GM18519 (cell line): Measurements from ENCODE around the gene MGARP.
"Not testable (repeated sequence)": the region's sequence is repeated elsewhere in the genome, so short reads cannot be mapped to it uniquely, and the experiment has no call there.

Experiments used
- ATAC-seq: cut with Tn5 transposase; IDR thresholded peaks from one replicate; pipeline ENCODE4 v1.9.1; 2021; ENCODE audit warnings: mild to moderate bottlenecking, moderate library complexity; ENCODE audit not compliant: unreplicated experiment, low FRiP score

MGARP gene

DNA sequence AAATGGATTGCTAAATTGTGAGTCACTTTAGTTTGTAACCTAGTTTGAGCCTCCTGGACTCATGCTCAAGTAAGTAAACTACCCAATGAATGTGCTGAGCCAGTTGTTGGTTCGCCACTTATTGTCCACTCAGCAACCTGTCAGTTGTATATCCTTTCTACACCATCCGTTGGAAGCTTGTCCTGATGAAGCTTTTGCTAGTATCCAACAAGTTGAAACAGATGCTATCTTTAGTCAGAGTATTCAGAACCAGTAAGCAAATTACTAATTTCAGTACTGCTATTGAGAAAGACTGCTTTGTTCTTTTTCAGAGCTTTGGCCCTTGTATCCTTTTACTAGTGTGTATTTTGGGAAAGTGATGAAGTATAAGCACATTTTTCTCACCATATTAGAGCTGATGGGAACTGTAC, 17.0 kb upstream of the MGARP start:
- peak; percentile 23 for ATAC-seq

DNA sequence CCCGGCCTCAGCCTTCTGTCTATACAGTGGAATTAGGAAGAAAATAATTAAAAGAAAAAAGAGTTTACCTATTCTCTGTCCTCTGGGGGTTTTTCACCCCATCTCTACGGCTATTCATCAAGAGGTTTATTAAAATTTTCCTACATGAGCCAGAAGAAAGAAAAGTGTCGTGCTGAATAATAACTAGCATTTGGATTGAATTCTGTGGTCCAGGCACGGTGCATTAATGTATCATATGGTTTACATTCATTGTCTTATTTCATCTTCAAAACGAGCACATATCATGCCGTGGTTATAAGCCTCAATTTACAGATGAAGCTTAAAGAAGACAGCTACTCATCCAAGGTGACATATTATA, 15.9 kb upstream of the MGARP start:
- no peak for ATAC-seq

DNA sequence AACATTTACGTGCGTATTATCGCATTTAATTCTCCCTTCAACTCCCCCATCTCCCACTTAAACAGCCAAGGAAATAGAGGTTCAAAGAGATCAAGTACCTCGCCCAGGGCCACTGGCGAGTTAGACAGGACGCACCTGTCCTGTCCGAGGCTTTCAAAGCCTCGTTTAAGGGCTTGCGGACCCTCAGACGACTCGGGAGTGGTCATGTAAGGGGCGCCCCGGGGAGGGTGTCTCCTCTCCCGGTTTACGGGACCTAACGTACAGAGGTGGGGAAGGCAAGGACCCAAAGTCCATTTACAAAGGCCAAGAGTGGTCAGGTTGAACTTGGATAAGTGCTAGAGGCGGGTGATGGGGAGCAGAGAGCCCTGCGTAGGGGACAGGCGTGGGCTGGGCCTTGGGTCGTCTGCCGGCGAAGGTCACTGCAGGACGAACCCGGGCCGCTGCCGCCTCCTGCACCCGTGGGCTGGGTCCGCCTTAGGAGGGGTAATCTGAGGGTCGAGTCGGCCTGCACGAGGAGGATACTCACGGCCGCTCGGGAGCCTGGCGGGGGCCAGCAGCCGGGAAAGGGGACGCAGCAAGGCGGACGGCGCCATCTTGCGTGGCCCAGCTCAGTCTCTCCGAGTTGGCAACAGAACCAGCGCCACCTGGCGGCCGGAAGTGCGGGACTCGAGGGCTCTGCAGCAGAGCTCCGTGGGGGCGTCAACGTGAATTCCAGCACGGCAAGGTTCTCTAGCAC, 15.3 kb upstream of the MGARP start:
- ATAC-seq: peak; percentile 83

DNA sequence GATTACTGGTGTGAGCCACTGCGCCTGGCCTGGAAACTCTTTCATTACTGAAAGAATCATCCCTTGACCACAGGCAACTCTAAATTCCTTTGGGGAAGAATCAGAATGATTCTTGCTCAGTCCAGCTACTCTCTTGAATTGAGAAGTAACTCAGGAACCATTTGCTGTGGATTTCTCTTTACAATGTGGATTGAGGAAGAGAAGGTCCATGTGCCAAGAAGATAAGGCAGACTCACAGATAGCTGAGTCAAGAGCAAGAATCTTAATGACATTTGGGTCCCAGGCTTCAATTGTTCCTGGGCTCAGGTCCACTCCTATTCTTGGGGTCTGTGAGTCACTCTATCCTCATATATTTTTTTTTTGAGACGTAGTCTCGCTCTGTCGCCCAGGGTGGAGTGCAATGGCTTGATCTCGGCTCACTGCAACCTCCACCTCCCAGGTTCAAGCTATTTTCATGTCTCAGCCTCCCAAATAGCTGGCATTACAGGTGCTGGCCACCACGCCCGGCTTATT, 6.2 kb upstream of the MGARP start:
- ATAC-seq: no peak

DNA sequence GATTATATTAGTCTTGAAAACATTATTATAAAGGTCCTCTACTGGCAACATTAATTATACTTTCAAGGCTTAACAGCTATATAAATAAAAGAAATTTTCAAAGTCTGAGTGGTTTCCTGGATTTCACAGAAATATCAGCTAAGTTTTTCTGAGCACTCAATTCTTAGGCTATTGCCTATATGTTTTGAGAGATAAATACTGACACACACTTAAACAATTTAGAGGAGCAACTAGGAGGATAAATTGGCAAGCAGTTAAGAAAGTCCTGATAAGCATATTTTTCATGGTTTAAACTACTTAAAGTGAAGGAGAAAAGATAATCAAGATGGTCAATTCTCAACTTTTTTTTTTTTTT, 2.7 kb upstream of the MGARP start:
- no peak for ATAC-seq

DNA sequence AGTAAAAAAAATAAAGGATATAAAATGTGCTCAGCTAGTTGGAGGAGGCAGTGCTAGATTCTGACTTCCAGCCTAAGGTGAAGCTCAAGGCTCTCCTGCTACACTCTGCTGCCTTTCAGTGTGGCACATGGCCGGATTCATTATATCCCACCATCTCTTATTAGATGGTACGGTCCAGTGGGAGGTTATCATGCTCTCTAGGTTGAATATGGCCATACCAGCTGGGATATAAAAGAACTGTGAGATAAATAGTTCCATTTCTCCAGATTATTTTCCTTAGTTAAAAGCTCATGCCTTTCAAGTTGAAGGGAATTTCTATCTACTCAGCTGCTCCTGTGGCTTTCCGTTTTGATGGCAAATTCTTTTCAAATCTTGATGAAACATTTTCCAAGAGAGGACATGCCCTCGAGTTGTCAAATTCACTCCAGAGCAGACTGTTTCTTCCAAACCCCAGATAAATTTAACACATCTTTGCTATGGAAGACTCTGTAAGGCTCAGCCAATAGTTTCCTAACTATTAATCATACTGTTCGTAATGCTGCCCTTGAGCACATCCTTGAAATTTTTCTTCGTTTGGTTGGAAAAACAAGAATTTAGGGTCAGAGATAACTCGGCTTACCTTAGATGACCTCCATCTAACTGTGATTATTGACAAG, 2.2 kb upstream of the MGARP start:
- ATAC-seq: no peak

DNA sequence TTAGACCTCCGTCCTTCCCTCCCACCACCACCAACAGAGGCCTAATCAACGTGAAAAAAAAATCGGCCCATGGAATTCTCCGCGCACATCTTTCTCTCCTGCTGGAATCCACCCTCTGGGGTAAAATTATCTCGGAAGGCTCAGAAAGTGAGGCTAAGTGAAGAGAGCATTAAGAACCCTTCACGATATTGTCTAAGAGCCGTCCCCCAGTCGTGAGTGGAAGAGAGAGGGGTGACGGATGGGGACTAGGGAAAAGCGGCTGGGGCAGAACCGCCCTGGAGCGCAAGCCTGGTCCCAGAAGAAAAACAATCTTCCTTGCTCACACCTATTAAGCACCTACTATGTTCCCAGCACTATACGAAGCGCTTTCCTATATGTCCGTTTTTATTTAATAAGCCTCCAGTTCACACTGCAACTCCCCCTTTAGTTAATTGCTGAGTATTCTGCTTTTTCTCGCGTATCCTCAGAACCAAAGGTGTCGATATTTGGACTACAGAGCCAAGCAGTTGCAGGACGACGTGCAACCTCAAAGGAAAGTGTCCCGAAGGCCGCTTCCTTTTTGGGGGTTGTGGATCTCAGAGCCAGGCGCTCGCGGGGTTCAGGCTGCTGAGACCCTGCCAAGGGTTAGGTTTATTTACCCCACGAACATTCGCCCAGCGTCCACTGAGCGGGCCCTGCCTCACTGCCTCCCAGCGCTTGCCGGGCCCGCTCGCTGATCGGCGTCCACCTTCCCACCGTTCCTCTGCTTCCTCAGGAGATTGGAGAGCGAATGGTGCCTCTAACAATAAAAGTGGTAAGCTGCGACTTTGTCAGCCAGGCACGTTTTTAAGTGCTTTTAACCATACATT, 889 bp downstream of the MGARP start:
- ATAC-seq: no peak

DNA sequence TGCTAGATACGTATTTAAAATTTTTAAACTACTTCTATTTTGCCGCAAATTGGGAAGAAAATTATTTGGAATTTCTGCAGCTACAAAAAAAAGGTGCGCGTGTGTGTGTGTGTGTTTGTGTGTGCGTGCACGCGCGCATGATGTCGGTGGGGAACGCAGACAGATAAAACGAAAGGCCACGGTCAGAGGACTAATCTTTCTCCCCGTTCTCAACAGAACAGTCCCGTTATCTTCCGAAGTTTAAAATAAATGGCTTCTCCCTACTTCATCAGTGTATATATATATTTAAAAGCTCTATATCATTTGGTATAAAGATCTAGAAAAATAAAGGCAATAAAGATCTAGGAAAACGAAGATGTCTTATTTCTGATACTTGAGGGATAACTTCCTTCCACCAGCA, 1.5 kb downstream of the MGARP start:
- no peak for ATAC-seq

DNA sequence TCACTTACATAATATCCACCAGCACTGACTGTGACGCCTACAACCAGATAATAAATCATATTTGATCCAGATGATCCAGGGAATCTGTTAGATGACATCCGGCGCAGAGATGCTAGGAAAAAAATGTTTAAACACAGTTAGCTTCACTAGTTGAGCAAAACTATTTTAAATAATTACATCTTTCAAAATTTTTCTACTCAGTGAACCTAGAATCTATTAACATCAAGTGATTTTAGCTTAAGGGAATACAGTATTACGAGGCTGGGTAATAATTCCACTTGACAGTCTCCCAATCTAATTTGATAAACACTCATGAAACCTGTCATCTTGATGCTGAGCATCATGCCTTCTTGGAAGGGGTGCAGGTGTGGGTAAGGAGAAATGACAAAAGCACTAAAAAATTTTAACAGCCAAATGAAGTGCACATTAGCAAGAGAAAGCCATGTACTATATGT, 4.7 kb downstream of the MGARP start:
- ATAC-seq: no peak

DNA sequence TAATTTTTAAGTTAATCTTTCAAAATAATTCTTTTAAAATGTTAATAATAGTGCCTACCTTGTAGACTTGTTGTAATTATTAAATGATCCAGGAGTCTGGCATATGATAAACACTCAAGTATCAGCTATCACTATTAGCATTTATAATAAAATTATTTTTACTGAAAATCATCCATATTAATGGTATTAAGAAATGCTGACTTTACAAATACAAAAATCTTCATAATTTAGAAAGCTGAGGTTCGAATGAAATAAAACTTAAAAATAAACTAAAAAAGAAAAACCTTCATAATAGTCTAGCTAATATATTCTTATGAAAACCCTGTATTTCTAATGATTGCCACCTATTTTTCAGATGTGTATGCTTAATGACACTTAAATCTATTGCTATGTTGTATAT, 5.2 kb downstream of the MGARP start:
- ATAC-seq: no peak

DNA sequence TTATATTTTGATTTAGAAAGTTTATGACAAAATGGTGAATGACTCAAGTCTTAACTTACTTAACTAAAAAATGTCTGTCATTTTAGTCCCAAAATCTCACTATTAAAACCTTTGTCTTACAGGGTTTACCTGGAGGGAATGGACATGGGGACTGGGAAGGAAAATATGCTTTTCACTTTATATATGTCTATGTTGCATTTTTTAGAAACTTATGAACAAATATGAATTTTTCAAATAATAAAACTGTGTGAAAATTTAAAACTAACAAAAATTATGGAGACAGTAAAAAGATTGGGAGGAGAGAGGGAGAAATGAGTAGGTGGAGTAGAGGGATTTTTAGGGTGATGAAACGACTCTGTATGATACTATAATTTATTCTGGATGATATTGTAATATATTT, 6.2 kb downstream of the MGARP start:
- ATAC-seq: no peak

DNA sequence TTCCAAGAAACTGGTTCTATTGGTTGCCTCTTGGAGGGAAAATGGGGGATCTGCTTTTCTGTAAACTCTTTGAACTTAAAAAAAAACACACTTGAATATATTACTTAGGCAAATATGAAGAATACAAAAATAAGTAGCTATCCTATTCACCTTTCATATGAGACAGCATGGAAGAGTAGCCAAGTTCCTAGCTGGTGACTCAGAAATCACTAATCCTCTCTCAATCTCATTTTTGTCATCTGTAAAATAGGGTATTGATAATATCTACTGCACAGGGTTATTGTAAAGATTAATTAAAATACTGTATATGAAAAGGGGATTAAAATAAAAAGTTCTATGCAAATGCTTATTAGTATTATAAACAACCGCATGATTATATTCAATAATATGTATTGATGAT, 12.7 kb downstream of the MGARP start:
- ATAC-seq: no peak

DNA sequence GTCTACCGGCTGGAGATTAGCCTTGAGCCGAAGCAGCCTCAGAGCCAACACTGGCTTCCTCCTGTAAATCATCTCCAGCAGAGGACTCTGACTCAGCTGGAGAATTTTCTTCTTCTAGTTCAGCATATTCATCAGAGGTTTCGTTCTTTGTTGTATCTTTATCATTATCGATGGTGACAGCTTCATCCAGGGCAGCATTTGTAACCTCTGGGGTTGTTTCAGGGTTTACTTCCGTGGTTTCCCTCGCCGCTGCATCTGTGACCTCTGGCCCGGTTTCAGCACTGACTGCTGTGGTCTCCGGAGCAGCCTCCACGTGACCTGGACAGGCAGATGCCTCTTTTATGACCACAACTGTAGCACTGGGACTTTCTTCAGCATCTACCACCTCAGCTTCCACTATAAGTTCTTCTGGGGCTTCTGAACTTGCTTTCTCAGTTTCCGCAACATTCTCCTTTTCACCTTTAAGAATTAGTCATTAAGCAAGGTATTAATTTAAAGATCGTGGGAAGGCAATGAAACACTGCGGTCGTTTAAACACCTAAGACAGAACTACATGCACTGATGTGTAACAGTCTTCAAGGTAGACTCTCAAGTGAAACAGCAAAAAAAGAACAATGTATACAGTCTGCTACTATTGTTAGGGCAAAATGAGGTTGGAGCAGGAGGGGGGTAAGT, 13.3 kb downstream of the MGARP start:
- peak; percentile 91 for ATAC-seq

DNA sequence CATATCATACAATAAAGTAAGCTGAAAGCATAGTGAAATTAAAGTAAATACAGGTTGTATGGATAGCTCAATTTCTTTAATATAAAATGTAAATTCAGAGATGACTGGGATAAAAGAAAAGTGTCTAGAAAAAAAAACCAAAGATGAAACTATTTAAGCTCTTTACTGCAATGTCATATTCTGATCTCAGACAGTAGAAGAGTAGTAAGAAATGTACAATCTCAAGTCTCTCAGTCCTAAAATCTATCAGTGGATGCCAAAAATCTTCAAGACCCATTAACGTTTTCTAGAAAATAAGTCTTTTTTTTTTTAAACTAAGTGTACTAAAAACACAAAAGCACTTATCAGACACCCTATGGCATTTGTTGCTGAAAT, 13.8 kb downstream of the MGARP start:
- no peak for ATAC-seq

DNA sequence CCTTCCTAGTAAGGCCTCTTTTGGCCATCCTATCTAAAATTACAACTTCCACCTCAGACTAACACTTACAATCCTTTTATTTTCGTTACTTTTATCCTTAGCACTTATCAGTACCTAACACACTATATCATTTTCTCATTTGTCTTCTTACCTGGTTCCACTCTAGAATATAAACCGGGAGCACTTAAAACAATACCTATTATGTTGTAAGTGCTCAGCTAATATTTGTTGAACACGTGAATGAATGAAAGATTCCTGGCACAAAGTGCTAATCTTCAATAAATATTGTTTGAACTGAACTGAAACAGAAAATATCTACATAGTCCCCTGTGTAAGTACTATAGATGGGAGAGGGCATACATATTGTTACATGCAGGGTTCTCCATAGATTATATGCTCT, 14.4 kb downstream of the MGARP start:
- ATAC-seq: no peak

DNA sequence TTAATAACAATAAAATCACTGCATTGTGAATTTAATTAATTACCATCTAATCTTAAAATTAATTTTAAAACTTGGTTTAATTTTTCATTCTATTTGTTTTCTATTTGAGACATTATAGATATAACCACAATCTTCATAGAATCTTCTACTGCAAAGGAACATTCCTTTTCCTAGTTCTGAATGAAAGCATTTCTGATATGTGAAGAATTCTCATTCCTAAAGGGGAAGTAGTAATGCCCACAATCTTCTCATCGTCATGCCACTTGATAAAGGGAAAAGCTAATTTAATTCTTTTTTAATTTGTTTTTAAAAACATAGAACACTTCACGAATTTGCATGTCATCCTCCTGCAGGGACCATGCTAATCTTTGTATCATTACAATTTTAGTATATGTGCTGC, 23.7 kb downstream of the MGARP start:
- no peak for ATAC-seq

DNA sequence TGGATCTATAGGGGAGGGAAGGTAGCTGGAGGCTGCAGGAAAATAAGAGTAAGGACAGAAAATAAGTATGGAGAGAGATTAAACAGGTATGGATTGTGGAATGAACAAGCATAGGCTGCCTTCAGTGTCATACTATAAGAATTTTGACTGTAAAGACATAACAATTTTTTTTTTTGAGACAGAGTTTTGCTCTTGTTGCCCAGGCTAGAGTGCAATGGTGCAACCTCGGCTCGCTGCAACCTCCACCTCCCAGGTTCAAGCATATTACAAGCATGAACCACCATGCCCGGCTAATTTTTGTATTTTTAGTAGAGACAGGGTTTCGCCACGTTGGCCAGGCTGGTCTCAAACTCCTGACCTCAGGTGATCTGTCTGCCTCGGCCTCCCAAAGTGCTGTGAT, 24.4 kb downstream of the MGARP start:
- ATAC-seq: not testable (repeated sequence)

DNA sequence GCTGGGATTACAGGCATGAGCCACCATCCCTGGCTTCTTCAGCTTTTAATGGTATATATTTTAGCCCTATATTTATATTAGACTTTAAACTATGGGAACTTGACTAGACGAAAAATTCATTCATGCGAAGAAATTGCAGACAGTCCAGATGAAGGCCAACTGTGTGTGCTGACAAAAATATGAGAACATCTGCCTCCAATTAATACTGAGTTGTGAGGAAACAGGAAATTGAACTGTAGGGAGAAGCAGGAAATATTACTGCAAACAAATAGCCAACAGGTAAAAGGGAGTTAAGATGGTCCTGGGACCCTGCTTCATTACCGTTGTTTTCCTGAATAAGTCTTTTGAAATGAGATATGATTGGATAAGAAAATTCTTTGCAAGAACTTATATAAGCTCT, 26.3 kb downstream of the MGARP start:
- ATAC-seq: no peak

DNA sequence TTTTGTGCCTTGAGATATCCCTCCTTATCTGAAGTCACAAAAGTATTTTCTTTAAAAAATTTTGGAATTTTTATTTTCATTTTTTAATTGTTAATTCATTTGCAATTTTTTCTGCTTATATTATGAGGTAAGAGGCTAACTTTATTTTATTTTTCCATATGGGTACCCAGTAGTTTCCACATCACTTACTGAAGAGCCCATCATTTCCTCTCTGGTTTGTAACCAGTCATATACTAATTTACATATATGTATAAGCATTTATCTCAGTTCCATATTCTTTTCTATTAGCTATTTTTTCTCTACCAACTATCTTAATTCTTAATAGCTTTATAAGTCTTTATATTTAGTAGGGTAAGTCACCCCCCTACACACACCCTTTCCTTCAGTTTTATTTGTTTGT, 27.0 kb downstream of the MGARP start:
- no peak for ATAC-seq

DNA sequence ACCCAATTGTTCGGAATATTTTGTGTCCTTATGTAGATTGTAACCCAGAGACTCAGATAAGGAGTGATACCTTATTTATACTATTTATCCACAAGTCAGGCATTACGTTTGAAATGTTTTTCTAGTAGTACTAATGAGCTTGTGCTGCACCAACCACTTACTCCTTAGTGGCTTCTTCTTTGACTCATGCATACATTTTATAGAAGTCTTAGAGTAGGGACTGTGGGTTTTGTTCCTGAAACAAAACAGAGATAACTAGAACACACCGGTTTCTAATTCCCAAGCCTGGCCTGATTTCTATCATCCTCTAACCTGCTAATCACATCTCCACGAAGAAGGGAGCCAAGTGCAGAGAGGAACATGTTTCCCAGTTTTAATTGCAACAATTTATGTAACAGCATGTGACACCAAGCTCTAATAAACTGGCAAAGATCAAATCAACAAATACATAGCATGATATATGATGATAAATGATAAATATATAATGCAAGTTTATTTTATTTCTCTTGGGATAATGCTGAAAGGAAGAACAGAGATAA, 32.3 kb downstream of the MGARP start:
- ATAC-seq: no peak

DNA sequence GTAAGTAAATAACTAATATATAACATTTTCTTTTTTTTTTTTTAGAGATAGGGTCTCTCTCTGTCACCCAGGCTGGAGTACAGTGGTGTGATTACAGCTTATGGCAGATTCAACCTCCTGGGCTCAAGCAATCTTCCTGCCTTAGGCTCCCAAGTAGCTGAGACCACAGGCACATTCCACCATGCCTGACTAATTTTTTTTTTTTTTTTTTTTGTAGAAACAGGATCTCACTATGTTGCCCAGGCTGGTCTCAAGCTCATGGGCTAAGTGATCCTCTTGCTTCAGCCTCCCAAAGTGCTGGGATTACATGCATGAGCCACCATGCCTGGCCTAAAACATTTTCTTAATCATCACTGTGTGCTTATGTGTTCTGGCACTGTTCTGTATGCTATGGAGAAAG, 32.8 kb downstream of the MGARP start:
- no peak for ATAC-seq
